Measurements from ENCODE around the gene ANKRD6.

The ANKRD6 gene

DNA sequence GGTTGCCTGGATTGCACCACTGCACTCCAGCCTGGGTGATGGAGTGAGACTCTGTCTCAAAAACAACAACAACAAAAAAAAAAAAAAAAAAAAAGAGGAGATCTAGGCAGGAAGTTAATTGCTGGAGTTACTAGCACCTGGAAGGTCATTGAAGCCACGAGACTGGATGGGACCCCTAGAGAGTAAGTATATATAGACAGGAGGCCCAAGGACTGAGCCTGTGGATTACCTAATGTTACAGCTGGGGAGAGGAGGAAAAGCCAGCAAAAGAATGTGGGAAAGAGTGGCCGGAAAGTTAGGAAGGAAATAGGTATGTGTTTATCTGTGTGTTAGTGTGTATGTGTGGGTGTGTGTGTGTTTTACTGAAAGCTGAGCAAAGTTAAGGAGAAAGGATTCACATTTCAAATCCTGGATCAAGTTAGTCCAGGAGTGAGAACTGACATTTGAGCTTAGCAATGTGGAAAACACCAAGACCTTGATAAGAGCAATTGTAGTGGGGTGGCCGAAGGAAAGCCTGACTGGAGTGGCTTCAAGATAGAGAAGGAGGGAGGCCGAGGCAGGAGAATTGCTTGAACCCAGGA is 38.4 kb downstream of the ANKRD6 start:
- no peak for DNase-seq (ENCODE audit: low read depth)

- DNase-seq (ENCODE audit: low read depth): no peak
Measured at GRCh38 chr6:89475101-89475500, 42.1 kb downstream of the ANKRD6 start.

GRCh38 chr6:89475634-89476033 is 42.7 kb downstream of the ANKRD6 start:
- no peak for DNase-seq (ENCODE audit: low read depth)

DNA sequence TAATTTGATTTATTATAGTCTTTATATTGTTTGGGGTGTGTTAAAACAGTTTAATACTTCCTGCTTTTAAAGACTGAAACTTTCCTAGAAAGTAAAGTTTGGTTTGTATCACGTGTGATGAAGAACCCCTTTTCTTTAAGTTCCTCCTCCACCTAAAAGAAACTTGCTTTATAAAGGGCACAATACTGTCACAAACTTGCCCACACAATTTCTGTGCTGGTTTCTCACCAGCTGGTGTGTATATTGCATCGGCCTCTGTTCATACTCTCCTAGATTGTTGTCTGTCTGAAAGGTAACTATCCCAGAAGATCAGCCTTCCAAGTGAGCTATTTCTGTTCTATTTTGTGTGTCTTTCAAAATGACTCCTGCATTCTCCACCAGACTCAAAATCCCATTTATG is 46.9 kb downstream of the ANKRD6 start:
- DNase-seq (ENCODE audit: low read depth): no peak

DNA sequence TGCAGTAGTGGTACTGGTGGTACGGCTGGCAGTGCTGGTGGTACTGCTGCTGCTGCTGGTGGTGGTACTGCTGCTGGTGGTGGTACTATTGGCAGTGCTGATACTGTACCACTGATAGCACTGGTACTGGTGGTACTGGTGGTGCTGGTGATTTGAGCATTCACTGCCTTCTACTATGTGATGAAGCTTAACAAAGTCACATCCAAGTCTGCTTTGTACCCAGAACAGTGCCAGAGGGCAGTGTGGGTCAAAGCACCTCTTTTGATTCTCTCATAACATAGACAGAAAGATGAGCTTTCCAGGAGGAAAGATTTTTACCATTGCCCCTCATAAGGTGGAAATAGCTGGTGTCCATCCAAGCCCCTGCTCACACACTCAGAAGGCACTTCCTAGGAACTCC is 48.7 kb downstream of the ANKRD6 start:
- DNase-seq (ENCODE audit: low read depth): no peak

DNA sequence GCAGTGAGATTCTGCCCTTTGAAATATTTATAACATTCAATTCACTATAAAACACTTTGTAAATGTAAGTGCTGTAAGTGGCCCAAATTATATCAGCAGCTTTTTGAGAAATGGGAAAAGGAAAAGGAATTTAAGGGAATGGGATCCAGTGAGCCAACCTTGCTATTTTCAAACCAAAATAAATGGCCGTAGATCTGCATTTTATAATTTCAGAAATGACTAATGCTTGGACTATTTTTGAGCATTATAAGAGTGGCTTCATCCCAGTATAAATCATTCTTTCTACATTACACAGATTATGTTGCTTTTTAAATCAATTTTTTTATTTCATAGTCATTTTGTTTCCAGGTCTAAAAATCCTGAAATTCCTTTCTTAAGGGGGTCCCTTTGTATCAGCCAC is 49.2 kb downstream of the ANKRD6 start:
- no peak for DNase-seq (ENCODE audit: low read depth)

- DNase-seq (ENCODE audit: low read depth): no peak
Measured at GRCh38 chr6:89483111-89483720, 50.3 kb downstream of the ANKRD6 start.

GRCh38 chr6:89485320-89485719 is 52.4 kb downstream of the ANKRD6 start:
- no peak for DNase-seq (ENCODE audit: low read depth)

DNA sequence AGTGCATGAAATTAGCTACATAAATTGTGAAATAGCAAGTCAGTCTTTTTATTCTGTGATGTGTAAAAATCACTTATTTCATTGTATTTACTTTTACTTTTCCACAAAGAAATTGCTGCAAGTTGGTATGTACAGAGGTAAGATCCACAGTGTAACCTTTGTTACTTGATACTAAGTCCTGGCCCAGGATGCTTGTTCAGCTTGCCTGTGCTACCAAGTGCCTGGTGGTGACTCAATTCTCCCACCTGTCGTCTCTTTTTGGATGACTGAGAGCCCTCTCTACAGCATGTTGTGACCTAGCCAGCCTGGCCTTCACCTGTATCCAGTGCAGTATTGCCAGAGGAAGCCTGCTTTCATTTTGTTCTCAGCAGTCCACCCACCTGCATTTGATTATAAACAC is 54.9 kb downstream of the ANKRD6 start:
- no peak for DNase-seq (ENCODE audit: low read depth)

GRCh38 chr6:89488438-89488837 is 55.5 kb downstream of the ANKRD6 start:
- DNase-seq (ENCODE audit: low read depth): no peak

DNA sequence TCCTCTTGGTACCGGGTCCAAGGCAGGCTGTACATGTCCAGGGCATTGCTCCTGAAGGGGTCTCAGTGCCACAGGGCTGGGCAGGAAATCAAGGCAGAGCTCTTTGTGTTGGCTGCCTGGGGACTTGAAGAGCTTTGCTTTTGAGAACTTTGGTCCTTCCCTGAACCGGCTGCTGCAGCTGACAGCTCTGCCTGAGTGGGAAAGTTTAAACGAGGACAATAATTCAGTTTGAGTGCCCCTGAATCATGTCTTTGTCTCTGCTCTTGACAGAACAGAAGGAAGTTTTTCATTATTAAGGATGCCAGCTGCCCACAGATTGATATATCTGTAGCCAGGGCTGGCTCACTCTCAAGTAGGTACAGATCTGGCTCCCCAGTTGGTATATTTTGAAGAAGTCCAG is 56.1 kb downstream of the ANKRD6 start:
- no peak for DNase-seq (ENCODE audit: low read depth)

DNA sequence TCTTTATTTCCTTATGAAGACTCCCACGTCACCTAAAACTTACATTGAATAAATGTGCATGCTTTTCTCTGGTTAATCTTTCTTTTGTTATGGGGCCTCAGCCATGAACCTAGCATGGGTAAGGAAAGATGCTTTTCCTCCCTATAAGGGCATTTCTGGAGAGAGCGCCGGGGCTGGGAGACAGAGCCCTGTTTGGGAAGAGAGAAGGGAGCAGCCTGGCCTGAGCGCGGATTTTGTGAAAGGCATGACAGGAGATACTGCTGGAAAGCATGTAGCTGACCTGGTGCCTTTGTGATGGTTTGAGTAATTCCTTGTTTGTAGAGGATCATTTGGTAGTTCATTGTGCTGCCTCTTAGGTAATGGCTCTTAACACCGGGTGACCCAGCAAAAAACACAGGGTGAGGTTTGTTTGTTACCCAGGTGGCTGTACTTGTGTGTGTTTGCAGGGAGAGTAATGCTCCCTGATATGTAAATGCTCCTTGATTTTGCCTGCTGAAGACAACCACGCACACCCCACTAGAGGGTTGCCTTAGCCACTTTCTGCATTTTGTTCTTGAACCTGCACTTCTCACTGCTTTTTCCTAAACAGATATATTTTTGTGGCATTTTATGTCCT is 59.2 kb downstream of the ANKRD6 start:
- DNase-seq (ENCODE audit: low read depth): no peak

- DNase-seq (ENCODE audit: low read depth): no peak
Measured at GRCh38 chr6:89494131-89494793, 61.3 kb downstream of the ANKRD6 start.

- DNase-seq (ENCODE audit: low read depth): no peak
Measured at GRCh38 chr6:89495961-89496535, 63.1 kb downstream of the ANKRD6 start.

- DNase-seq (ENCODE audit: low read depth): no peak
Measured at GRCh38 chr6:89500611-89501010, 67.7 kb downstream of the ANKRD6 start.

DNA sequence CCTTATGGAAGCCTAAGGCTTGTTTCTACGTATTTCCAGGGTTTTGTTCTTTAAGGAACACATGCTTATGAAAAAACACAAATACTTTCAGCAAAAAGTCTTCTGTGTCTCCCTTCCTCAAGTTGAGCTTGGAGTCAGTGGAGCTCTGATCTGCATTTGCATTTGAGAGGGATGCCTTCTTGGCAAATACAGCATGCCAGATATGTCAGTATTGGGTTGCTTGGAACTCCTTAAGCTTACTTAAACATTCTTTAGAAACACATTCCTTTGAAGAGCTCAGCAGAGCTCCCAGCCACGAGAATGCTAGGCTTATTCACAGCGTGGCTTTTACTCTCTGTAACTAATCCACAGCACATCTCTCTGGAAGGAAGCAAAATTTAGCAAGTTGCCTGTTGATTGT is 68.3 kb downstream of the ANKRD6 start:
- no peak for DNase-seq (ENCODE audit: low read depth)

- no peak for DNase-seq (ENCODE audit: low read depth)
Measured at GRCh38 chr6:89501753-89502152, 68.8 kb downstream of the ANKRD6 start.

- no peak for DNase-seq (ENCODE audit: low read depth)
Measured at GRCh38 chr6:89503641-89504040, 70.7 kb downstream of the ANKRD6 start.

DNA sequence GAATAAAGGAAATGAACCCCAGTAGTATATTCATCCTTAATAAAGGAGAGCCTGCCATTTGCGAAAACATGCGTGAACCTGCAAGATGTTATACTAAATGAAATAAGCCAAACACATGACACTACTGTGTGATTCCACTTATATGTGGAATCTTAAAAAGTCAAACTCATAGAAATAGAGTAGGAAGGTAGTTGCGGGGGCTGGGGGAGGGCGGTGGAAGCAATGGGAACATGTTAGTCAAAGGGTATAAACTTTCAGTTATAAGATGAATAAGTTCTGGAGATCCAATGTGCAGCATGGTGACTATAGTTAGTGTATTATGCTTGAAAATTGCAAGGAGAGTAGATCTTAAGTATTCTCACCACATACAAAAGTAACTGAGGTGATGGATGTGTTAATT is 72.9 kb downstream of the ANKRD6 start:
- no peak for DNase-seq (ENCODE audit: low read depth)

- no peak for DNase-seq (ENCODE audit: low read depth)
Measured at GRCh38 chr6:89506716-89507617, 74.0 kb downstream of the ANKRD6 start.

DNA sequence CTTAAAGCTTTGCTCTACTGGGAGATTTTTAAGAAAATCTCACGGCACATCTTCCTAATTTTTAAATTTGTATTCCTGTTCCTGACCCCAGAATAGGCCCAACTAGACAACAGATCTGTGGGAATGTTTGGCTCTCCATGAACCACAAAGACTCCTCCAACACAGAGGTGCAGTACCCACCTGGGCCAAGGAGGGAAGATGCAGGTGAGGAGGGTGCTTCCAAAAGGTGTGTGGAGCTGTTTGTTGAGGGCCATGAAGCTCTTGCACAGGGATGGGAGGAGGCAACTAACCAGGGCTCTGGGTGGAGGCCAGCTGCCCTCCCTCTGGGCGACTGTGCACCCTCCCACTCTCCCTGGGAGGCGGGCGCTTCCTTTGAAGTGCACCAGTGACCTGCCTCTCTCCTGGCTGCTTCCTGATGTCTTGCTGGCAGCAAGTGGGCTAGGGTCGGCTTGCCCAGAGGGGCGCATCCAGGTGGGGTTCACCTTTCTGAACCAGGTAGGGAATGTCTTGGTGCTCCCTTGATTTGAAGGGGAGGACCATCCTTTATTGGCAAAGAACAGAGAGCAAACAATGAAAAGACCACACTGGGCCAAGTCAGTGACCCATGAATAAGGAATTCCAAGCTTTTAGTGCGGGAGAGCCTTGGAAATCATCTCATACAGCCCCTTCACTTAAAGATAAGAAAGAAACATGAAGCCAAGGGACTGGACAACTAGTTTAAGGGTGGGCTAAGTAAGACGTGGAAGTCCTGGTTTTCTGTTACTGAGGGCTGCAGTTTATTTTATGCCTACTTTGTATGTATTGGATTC is 76.0 kb downstream of the ANKRD6 start:
- no peak for DNase-seq (ENCODE audit: low read depth)

Data from stimulated activated CD8-positive, alpha-beta memory T cell treated with anti-CD3 and anti-CD28 coated beads, Interleukin-7, amount 100 ng/mL, for 24 hours (primary cell).